GM18526 (cell line): ENCODE data around the gene KHDC4.

ENCODE experiments used
- POLR2A ChIP-seq: IDR thresholded peaks from 3 replicates; pipeline ENCODE4 v1.6.1; 2011; ENCODE audit not compliant: insufficient read length; ENCODE audit errors: extremely low read depth

KHDC4 gene

GRCh38 chr1:155974208-155975115 lies 40.2 kb upstream of the KHDC4 start:
- no peak for TF ChIP-seq POLR2A

DNA sequence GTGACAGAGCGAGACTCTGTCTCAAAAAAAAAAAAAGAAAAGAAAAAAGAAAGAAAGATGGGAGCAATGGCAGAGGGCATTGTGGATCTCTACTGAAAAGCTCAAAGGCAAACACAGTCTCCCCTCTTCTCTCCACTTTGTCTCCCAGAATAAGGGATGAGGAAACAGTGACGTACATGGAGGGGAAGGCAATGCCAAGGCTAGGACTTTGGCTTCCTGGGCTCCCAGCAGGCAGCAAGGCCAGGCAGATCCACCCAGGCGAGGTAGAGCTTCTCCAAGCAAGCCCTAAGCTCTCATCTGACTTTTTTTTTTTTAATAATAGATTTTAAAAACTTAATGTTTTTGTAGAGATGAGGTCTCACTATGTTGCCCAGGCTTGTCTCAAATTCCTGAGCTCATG lies 39.5 kb upstream of the KHDC4 start:
- no peak for TF ChIP-seq POLR2A

- no peak for TF ChIP-seq POLR2A
These were observed 37.9 kb upstream of the KHDC4 start for GRCh38 chr1:155971910-155972809.

DNA sequence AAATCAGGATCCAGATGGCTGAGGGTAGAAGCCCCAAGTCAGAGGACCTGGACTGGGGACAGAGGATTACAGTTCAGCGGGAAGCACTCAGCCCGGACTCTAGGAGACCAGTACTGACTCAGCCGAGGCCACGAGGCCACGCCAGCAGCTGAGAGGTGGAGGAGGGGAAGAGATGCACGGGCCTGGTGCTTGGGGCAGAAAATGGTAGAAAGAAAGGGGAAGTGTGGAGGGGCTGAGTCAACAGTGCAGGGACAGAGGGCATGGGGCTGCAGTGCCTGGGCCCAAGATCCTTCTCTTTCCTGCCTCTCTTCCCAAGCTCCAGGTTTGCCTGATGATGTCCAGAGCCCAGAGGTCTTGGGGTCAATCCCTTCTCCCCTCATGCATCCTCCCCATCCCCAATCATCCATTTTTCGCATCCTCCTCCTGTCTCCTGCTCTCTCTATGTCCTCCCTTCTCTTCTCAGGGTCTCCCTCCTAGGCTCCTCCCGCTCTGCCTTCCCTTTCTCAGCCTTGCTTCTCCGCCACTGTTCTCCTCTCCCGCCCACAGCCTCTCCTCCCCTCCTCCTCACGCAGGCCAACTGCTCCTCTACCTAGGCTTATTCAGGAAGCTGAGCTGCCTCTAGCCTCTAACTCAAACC lies 36.4 kb upstream of the KHDC4 start:
- TF ChIP-seq POLR2A = no peak

DNA sequence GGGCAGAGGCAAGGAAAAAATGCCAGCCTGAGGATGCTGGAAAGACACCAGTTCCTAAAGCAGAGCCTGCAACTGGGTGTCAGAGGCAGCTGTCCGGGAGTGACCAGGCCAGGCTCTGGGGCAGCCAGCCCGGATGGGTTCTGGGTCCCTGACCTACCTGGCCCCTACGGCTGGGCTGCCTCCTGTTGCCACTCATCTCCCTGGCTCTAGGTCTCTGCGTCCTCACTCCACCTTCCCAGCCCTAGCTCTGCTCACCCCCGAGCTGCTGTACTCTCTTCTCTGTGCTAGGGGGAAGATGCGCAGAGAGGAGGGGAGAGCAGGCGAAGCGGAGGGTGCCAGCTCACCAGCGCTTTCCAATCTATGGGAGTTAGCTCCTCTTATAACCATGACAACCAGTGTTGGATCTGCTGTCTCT lies 35.2 kb upstream of the KHDC4 start:
- no peak for TF ChIP-seq POLR2A

- no peak for TF ChIP-seq POLR2A
These were observed 34.5 kb upstream of the KHDC4 start for GRCh38 chr1:155968670-155969069.

GRCh38 chr1:155968051-155968400 lies 33.8 kb upstream of the KHDC4 start:
- no peak for TF ChIP-seq POLR2A

DNA sequence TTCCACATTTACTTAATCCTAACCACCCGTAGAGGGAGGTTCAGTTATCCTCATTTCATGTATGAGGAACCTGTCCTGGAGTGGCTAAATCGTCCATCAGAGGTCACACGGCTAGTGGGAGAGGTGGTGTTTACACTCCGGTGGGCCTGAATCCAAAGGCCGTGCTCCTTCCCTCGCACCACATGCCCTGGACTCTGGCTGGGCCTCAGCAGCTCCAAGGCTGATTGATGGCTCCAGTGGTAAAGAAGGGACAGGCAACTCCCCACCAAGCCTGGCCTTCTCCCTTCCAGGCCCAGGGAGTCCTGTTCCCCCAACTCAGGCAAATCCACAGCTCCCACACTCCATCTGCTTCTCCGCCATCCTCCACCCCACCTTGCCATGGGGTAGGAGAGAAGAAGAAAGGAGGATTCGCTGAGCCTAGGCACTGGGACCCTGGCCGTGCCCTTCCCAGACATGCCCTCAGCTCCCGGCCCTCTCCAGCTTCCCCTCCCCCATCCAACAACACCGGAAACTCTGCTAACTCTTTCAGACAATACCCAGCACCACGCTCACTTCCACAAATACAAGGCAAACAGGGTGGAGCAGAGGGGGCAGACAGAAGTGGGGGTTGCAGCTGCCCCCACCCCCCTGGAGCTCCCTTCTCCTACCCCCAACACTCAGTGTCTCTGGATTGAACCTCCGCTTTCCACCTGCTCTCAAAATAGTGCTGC lies 33.3 kb upstream of the KHDC4 start:
- no peak for TF ChIP-seq POLR2A

DNA sequence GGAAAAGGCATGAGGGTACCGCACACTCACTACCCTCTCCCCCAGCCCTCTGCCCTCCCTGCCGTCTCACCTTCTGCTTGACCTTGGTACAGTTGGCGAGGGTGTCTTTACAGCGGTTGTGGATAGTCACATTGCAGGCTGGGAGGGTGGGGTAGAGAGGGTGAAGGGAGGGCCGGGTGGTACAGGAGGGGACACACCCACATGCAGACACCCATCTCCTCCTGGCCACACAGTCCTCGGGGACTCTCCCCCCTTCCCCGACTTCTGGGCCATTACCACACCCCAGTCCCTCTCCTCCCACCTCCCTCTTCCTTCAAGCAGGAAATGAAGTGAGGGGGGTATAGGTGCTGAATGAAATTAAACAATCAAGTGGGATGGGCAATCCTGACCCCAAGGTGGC lies 32.5 kb upstream of the KHDC4 start:
- no peak for TF ChIP-seq POLR2A

GRCh38 chr1:155966135-155966534 lies 31.9 kb upstream of the KHDC4 start:
- TF ChIP-seq POLR2A = no peak

GRCh38 chr1:155964193-155964592 lies 30.0 kb upstream of the KHDC4 start:
- no peak for TF ChIP-seq POLR2A

GRCh38 chr1:155962599-155963211 lies 28.5 kb upstream of the KHDC4 start:
- no peak for TF ChIP-seq POLR2A

GRCh38 chr1:155961937-155962336 lies 27.7 kb upstream of the KHDC4 start:
- TF ChIP-seq POLR2A = no peak

DNA sequence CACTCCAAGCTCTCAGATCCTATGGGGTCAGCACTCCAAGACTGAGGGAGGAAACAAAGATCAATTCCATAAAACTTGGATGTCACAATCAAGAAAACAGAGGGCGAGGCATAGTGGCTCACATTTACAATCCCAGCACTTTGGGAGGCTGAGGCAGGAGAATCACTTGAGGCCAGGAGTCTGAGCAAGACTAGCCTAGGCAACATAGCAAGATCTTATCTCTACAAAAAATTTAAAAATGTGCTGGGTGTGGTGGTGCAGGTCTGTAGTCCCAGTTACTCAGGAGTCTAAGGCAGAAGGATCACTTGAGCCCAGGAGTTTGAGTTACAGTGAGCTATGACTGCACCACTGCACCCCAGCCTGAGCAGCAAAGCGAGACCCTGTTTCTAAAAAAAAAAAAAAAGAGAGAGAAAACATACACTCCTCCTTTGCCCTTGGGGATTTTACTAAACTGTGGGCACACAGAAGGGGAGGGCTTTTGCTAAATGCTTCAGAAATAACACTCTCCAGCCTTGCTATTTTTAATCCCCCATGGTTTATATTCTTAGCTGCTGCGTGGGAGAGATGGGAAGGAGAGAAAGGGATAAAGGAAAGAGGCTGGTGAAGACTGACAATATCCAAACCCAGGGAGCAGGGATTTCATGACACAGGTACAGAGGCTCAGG lies 26.0 kb upstream of the KHDC4 start:
- no peak for TF ChIP-seq POLR2A
